GM23338 (cell line): ENCODE measurements around the gene HOXA2. TPM values are rescaled to one million over a fixed set of nuclear protein-coding genes. Genes with fewer than 3 reads are reported as not detected.

Experiments
- ATAC-seq: fragments of 200-7000 bp; cut with Tn5 transposase; 3 replicates; pipeline ENCODE4 v1.9.1; 2020
- DNase-seq: peaks from one replicate; pipeline ENCODE4 v3.0.0-alpha.2; 2015; ENCODE audit warnings: low spot score
- H2AFZ ChIP-seq: fragments of 200-600 bp; sonication (generic); 2 replicates; pipeline ENCODE4 v1.8.0; 2016; ENCODE audit warnings: antibody characterized with exemption, mild to moderate bottlenecking, moderate library complexity
- H3F3A ChIP-seq: fragments of 200-600 bp; sonication (generic); replicated peaks from 2 replicates; pipeline ENCODE4 v1.8.0; 2017; ENCODE audit warnings: antibody characterized with exemption, mixed run types, low read depth
- H3K27ac ChIP-seq: fragments of 200-600 bp; sonication (generic); 2 replicates; pipeline ENCODE4 v1.6.1; 2016; ENCODE audit warnings: low read depth
- H3K27me3 ChIP-seq: fragments of 200-600 bp; sonication (generic); 2 replicates; pipeline ENCODE4 v1.8.0; 2016; ENCODE audit warnings: mild to moderate bottlenecking, mixed run types, moderate library complexity; ENCODE audit not compliant: insufficient read depth
- H3K36me3 ChIP-seq: fragments of 200-600 bp; sonication (generic); 2 replicates; pipeline ENCODE4 v1.8.0; 2016; ENCODE audit warnings: mild to moderate bottlenecking; ENCODE audit not compliant: insufficient read depth
- H3K4me1 ChIP-seq: fragments of 200-600 bp; sonication (generic); 2 replicates; pipeline ENCODE4 v1.8.0; 2016; ENCODE audit warnings: mild to moderate bottlenecking, moderate library complexity; ENCODE audit not compliant: insufficient read depth
- H3K4me2 ChIP-seq: fragments of 200-600 bp; sonication (generic); 2 replicates; pipeline ENCODE4 v1.7.1; 2017; ENCODE audit warnings: mixed run types
- H3K4me3 ChIP-seq: fragments of 200-600 bp; sonication (generic); 2 replicates; pipeline ENCODE4 v1.6.1; 2016; ENCODE audit warnings: mixed run types
- H3K79me2 ChIP-seq: fragments of 200-600 bp; sonication (generic); replicated peaks from 2 replicates; pipeline ENCODE4 v1.8.0; 2017; ENCODE audit warnings: mild to moderate bottlenecking; ENCODE audit not compliant: insufficient read depth
- H3K9me2 ChIP-seq: fragments of 200-600 bp; sonication (generic); 2 replicates; pipeline ENCODE4 v1.8.0; 2017; ENCODE audit not compliant: insufficient read depth
- H4K20me1 ChIP-seq: fragments of 200-600 bp; sonication (generic); replicated peaks from 2 replicates; pipeline ENCODE4 v1.8.0; 2017; ENCODE audit warnings: mild to moderate bottlenecking; ENCODE audit not compliant: insufficient read depth
- H3K27ac Mint-ChIP-seq: 2 replicates; pipeline ENCODE4 v1.8.0; 2020; ENCODE audit warnings: inconsistent platforms, mild to moderate bottlenecking, moderate library complexity, mixed read lengths
- H3K27me3 Mint-ChIP-seq: 3 replicates; pipeline ENCODE4 v1.8.0; 2022; ENCODE audit warnings: low read depth, mild to moderate bottlenecking, moderate library complexity, mixed read lengths, inconsistent platforms; ENCODE audit not compliant: insufficient read depth, poor library complexity
- H3K36me3 Mint-ChIP-seq: 3 replicates; pipeline ENCODE4 v1.8.0; 2021; ENCODE audit warnings: low read depth, mild to moderate bottlenecking, inconsistent platforms, moderate library complexity, mixed read lengths
- H3K4me1 Mint-ChIP-seq: 3 replicates; pipeline ENCODE4 v1.8.0; 2020; ENCODE audit warnings: mild to moderate bottlenecking, inconsistent platforms, mixed read lengths
- H3K4me3 Mint-ChIP-seq: 3 replicates; pipeline ENCODE4 v1.8.0; 2021; ENCODE audit warnings: moderate library complexity, mild to moderate bottlenecking, inconsistent platforms, mixed read lengths
- H3K9me3 Mint-ChIP-seq: 3 replicates; pipeline ENCODE4 v1.8.0; 2020; ENCODE audit warnings: moderate library complexity, mild to moderate bottlenecking, inconsistent platforms, mixed read lengths
- CREB1 ChIP-seq: fragments of 250-450 bp; sonication (Bioruptor Pico); IDR thresholded peaks from 2 replicates; pipeline ENCODE4 v1.5.0; 2020; ENCODE audit warnings: low read depth, mild to moderate bottlenecking, moderate library complexity
- NANOG ChIP-seq: IDR thresholded peaks from 2 replicates; pipeline ENCODE4 v1.6.1; 2016; ENCODE audit warnings: antibody characterized with exemption, borderline replicate concordance
- POLR2AphosphoS5 ChIP-seq: IDR thresholded peaks from 2 replicates; pipeline ENCODE4 v1.6.1; 2016; ENCODE audit warnings: antibody characterized with exemption, low read depth
- REST ChIP-seq: IDR thresholded peaks from one replicate; pipeline ENCODE4 v1.6.1; 2018; ENCODE audit warnings: antibody characterized with exemption; ENCODE audit not compliant: unreplicated experiment
- polyA plus RNA-seq: library from polyadenylated mRNA; unstranded; fragments of >200 nt; fragmentation: Nextera tagmentation; extraction: Ambion mirVana; gene quantifications from 2 replicates; pipeline ENCODE4 v1.2.1, GENCODE V29; 2016
- total RNA-seq: library from RNA; depleted of rRNA; stranded (reverse); fragments of >200 nt; shearing (Covaris generic); gene quantifications from 2 replicates; pipeline ENCODE4 v1.2.3, GENCODE V29; 2014

The HOXA2 gene
- total and polyA plus RNA-seq, 2 experiments from 2014 or later = not detected

- Histone ChIP-seq H3K4me3 (no peak overlapping the region), H3K4me2 (no peak overlapping the region), H2AFZ (no peak overlapping the region), H3K79me2 (no peaks in the 10 kb centered on the region), H3K4me1 (0 out of 2 replicates have a peak, but pooled peaks cover 3% of the 10 kb centered on the region), H3K27ac (no peak overlapping the region), H3K9me2 (no peaks in the 10 kb centered on the region), H3F3A (no peaks in the 10 kb centered on the region), H3K36me3 (no peaks in the 10 kb centered on the region), H3K27me3 (peaks cover 10% of the 10 kb centered on the region), H4K20me1 (no peaks in the 10 kb centered on the region; the same call in 1 of the 2 replicates)
- H3K27me3 Mint-ChIP-seq = peaks cover 4% of the 10 kb centered on the region
- no peaks in the 10 kb centered on the region for H3K36me3 Mint-ChIP-seq
- TF ChIP-seq POLR2AphosphoS5 = no peak
- TF ChIP-seq REST = no peak
- H3K9me3 Mint-ChIP-seq = no peaks in the 10 kb centered on the region; the same call in 2 of the 3 replicates
- no peak overlapping the region for H3K4me3 Mint-ChIP-seq
- H3K4me1 Mint-ChIP-seq = peaks cover 4% of the 10 kb centered on the region; the same call in 1 of the 3 replicates
- no peak for DNase-seq
- H3K27ac Mint-ChIP-seq = no peak overlapping the region
- ATAC-seq = no peak
Observed at GRCh38 chr7:27078616-27079233, 23.8 kb downstream of the HOXA2 start.

GRCh38 chr7:27073076-27073475 lies 29.4 kb downstream of the HOXA2 start:
- no peak overlapping the region for H3K4me3 Mint-ChIP-seq

GRCh38 chr7:27071622-27072390 lies 30.7 kb downstream of the HOXA2 start:
- Histone ChIP-seq H3K27me3 (no peaks in the 10 kb centered on the region), H3K9me2 (no peaks in the 10 kb centered on the region), H3K36me3 (no peaks in the 10 kb centered on the region), H4K20me1 (no peaks in the 10 kb centered on the region), H3F3A (no peaks in the 10 kb centered on the region), H2AFZ (no peak overlapping the region), H3K4me1 (no peaks in the 10 kb centered on the region), H3K4me2 (no peak overlapping the region), H3K4me3 (no peak overlapping the region), H3K79me2 (no peaks in the 10 kb centered on the region), H3K27ac (no peak overlapping the region)
- no peak for TF ChIP-seq NANOG
- TF ChIP-seq POLR2AphosphoS5 = no peak
- Mint-ChIP-seq H3K36me3 (no peaks in the 10 kb centered on the region), H3K9me3 (no peaks in the 10 kb centered on the region; the same call in 2 of the 3 replicates), H3K4me1 (no peaks in the 10 kb centered on the region), H3K27me3 (peaks cover 1% of the 10 kb centered on the region), H3K27ac (no peak overlapping the region), H3K4me3 (no peak overlapping the region)
- ATAC-seq = no peak
- no peak for DNase-seq

More at GRCh38 chr7:27073076-27073475, 29.4 kb downstream of the HOXA2 start:
- H3K27me3 Mint-ChIP-seq = peaks cover 1% of the 10 kb centered on the region
- Histone ChIP-seq H3K79me2 (no peaks in the 10 kb centered on the region), H3F3A (no peaks in the 10 kb centered on the region), H3K36me3 (no peaks in the 10 kb centered on the region), H3K27ac (no peak overlapping the region), H3K4me1 (no peaks in the 10 kb centered on the region), H3K4me2 (no peak overlapping the region), H3K9me2 (no peaks in the 10 kb centered on the region), H3K4me3 (no peak overlapping the region), H4K20me1 (no peaks in the 10 kb centered on the region), H3K27me3 (no peaks in the 10 kb centered on the region), H2AFZ (no peak overlapping the region)
- ATAC-seq (no peak), DNase-seq (no peak)
- no peaks in the 10 kb centered on the region; the same call in 2 of the 3 replicates for H3K9me3 Mint-ChIP-seq
- no peaks in the 10 kb centered on the region for H3K4me1 Mint-ChIP-seq
- H3K36me3 Mint-ChIP-seq = no peaks in the 10 kb centered on the region
- TF ChIP-seq CREB1 (CRISPR knock-in tag) = no peak
- H3K27ac Mint-ChIP-seq = no peak overlapping the region
